Endothelial cell of umbilical vein (primary cell): Measurements from ENCODE around the gene CHRM4. TPM values are rescaled to one million over a fixed set of nuclear protein-coding genes. Genes with fewer than 3 reads are reported as not detected.

Source experiments
- BruUV-seq: library from RNA; stranded (reverse); fragments of 400-500 nt; replicated peaks from 2 replicates; lab custom pipeline; 2021; lab: Mats Ljungman, UMichigan
- CTCF ChIA-PET: fragments of 300-600, 350-600 bp; sonication (Branson Sonifier 250); formaldehyde crosslinking; loops from one replicate; lab custom pipeline; 2021; ENCODE audit warnings: antibody characterized with exemption, inconsistent platforms; lab: Charles Lee
- POLR2A ChIA-PET: fragments of 300-600, 350-600 bp; sonication (Branson Sonifier 250); formaldehyde crosslinking; loops from one replicate; lab custom pipeline; 2021; ENCODE audit warnings: antibody characterized with exemption, inconsistent platforms; lab: Charles Lee
- DNase-seq: peaks from one replicate; pipeline ENCODE4 v3.0.0-alpha.2; 2011; ENCODE audit warnings: low read depth, low spot score
- FAIRE-seq: peaks from 2 replicates; lab custom pipeline; 2011; peaks lifted over from hg19 to GRCh38; lab: Jason Lieb, UNC
- H2AFZ ChIP-seq: 2 replicates; pipeline ENCODE4 v1.6.0; 2012; ENCODE audit warnings: low read depth, low read length, control low read depth, inconsistent platforms
- H3K27ac ChIP-seq: 2 replicates; pipeline ENCODE4 v1.5.1; 2011; ENCODE audit warnings: low read depth, mild to moderate bottlenecking, control low read depth, low read length, moderate library complexity; ENCODE audit not compliant: insufficient read depth
- H3K27me3 ChIP-seq, 2 experiments: 2 replicates each; pipeline versions ENCODE4 v1.6.0 to v1.6.1; 2011; ENCODE audit warnings: low read length in 2 of 2, mixed read lengths in 1 of 2; ENCODE audit not compliant: control insufficient read depth in 2 of 2, insufficient read depth in 2 of 2
- H3K36me3 ChIP-seq, 2 experiments: 2 replicates in 1 of 2; 3 replicates in 1 of 2; pipeline ENCODE4 v1.5.1; 2011; ENCODE audit warnings: low read length in 2 of 2, mild to moderate bottlenecking in 1 of 2, moderate library complexity in 1 of 2; ENCODE audit not compliant: control insufficient read depth in 2 of 2, insufficient read depth in 2 of 2; ENCODE audit errors: extremely low read depth in 1 of 2
- H3K4me1 ChIP-seq: 3 replicates; pipeline ENCODE4 v1.5.1; 2011; ENCODE audit warnings: mild to moderate bottlenecking, low read length; ENCODE audit not compliant: control insufficient read depth, insufficient read depth; ENCODE audit errors: extremely low read depth
- H3K4me2 ChIP-seq: 2 replicates; pipeline ENCODE4 v1.6.1; 2011; ENCODE audit warnings: low read length, control low read depth, mixed read lengths; ENCODE audit not compliant: insufficient read depth
- H3K4me3 ChIP-seq, 3 experiments: fragments of 200-600 bp in 1 of 3; sonication (generic), shearing (Covaris generic) in 1 of 3; replicated peaks in 1 of 3; 2 replicates each; pipeline ENCODE4 v1.5.1; 2011 to 2016; ENCODE audit warnings: control low read depth in 3 of 3, low read length in 3 of 3, mild to moderate bottlenecking in 2 of 3, inconsistent platforms in 1 of 3, low read depth in 1 of 3, moderate library complexity in 1 of 3; ENCODE audit not compliant: insufficient read depth in 1 of 3
- H3K79me2 ChIP-seq: 2 replicates; pipeline ENCODE4 v1.6.0; 2012; ENCODE audit warnings: low read length, inconsistent platforms; ENCODE audit not compliant: control insufficient read depth, insufficient read depth
- H3K9ac ChIP-seq: replicated peaks from 2 replicates; pipeline ENCODE3; 2011; ENCODE audit warnings: low read length, control low read depth; ENCODE audit not compliant: insufficient read depth; ENCODE audit errors: extremely low read depth
- H3K9me1 ChIP-seq: replicated peaks from 3 replicates; pipeline ENCODE4 v1.6.0; 2011; ENCODE audit warnings: mild to moderate bottlenecking, low read length; ENCODE audit not compliant: control insufficient read depth, insufficient read depth; ENCODE audit errors: extremely low read depth
- H3K9me3 ChIP-seq: replicated peaks from 2 replicates; pipeline ENCODE4 v1.5.1; 2012; ENCODE audit warnings: low read length, inconsistent platforms; ENCODE audit not compliant: control insufficient read depth, insufficient read depth
- H4K20me1 ChIP-seq: replicated peaks from 2 replicates; pipeline ENCODE3; 2011; ENCODE audit warnings: mild to moderate bottlenecking, low read length; ENCODE audit not compliant: control insufficient read depth, insufficient read depth; ENCODE audit errors: extremely low read depth
- EZH2 ChIP-seq: IDR thresholded peaks from 2 replicates; pipeline ENCODE4 v1.6.1; 2012; ENCODE audit warnings: borderline replicate concordance, low read depth, mild to moderate bottlenecking, moderate library complexity, low read length, inconsistent platforms; ENCODE audit not compliant: severe bottlenecking
- FOS ChIP-seq: IDR thresholded peaks from 2 replicates; pipeline ENCODE4 v1.6.1; 2011; ENCODE audit warnings: mild to moderate bottlenecking, low read length, moderate library complexity, borderline replicate concordance; ENCODE audit not compliant: insufficient read depth
- MYC ChIP-seq: IDR thresholded peaks from one replicate; pipeline ENCODE4 v1.6.1; 2011; ENCODE audit warnings: mild to moderate bottlenecking, low read depth, low read length
- POLR2AphosphoS5 ChIP-seq: IDR thresholded peaks from 2 replicates; pipeline ENCODE4 v1.6.1; 2012; ENCODE audit warnings: low read depth, mild to moderate bottlenecking, control low read depth, low read length, moderate library complexity; ENCODE audit not compliant: insufficient read depth
- dilution Hi-C: fragments of 300-500 bp; cut with MboI; formaldehyde crosslinking; loops from one replicate; pipeline ENCODE4 v1.15.0; 2019; ENCODE audit warnings: low sequenced_read_pairs; ENCODE audit not compliant: extremely low pct_ligation_motif_present
- intact Hi-C: fragments of 100-400 bp; cut with micrococcal nuclease; formaldehyde crosslinking; loops from one replicate; pipeline ENCODE4 v1.10.0; 2022
- polyA plus RNA-seq, 4 experiments: library from polyadenylated mRNA; depleted of rRNA in 3 of 4; stranded (reverse) in 3 of 4; unstranded in 1 of 4; fragments of >200 nt; gene quantifications; 2 replicates each; pipeline versions ENCODE4 v1.2.1 to v1.2.3, GENCODE V29; 2011 to 2012; ENCODE audit warnings: missing spikeins in 1 of 4
- total RNA-seq: library from RNA; stranded (reverse); gene quantifications from 2 replicates; pipeline ENCODE4 v1.2.3, GENCODE V29; 2021

The CHRM4 gene
- total and polyA plus RNA-seq, 2 donors (not counting 3 experiments of a cell fraction or from before 2014, with no cell fraction given), result 0.04 to 0.22 TPM

GRCh38 chr11:46362156-46363030, 29.2 kb downstream of the CHRM4 start:
- no TSS peak for BruUV-seq
- intact Hi-C loops, result loop anchor here (1.0 kb wide), 2 partner anchors 10 to 15 kb away; partner anchors contain the start of gene DGKZ
- no peak for FAIRE-seq
- POLR2A ChIA-PET, result no interaction called here
- no peak for TF ChIP-seq EZH2
- no peak for TF ChIP-seq MYC
- no peak for TF ChIP-seq POLR2AphosphoS5
- TF ChIP-seq FOS, result no peak
- Histone ChIP-seq H4K20me1 (no peaks in the 10 kb centered on the region), H3K4me2 (peak overlapping the region; percentile 32), H3K4me3 (no peak overlapping the region), H3K79me2 (peaks cover 42% of the 10 kb centered on the region), H3K36me3 (no peaks in the 10 kb centered on the region), H3K4me1 (peaks cover 34% of the 10 kb centered on the region), H3K9ac (peak overlapping the region; percentile 53), H3K27me3 (no peaks in the 10 kb centered on the region), H3K9me1 (no peaks in the 10 kb centered on the region), H3K27ac (peak overlapping the region; percentile 80), H3K9me3 (no peaks in the 10 kb centered on the region), H2AFZ (no peak overlapping the region)
- no peak for DNase-seq
- CTCF ChIA-PET, result interaction anchor here (1.2 to 11.6 kb wide), 4 partner anchors 10 to 124 kb away, joined by 3 to 200 read pairs (median 6); partner anchors contain the start of genes CHRM4 and DGKZ
- dilution Hi-C loops, result no loop called here
